IMR-90 (cell line): ENCODE data around the gene GARNL3. TPM values are rescaled to one million over a fixed set of nuclear protein-coding genes. Genes with fewer than 3 reads are reported as not detected.
A peak's percentile ranks its signal among the peaks of the same experiment; 100 is the strongest.

Source experiments
- ATAC-seq: fragments of 200-7000 bp; cut with Tn5 transposase; 2 replicates; pipeline ENCODE4 v1.9.1; 2020; ENCODE audit warnings: low read depth, mild to moderate bottlenecking, moderate library complexity
- BruUV-seq: library from RNA; stranded (reverse); fragments of 400-500 nt; replicated peaks from 2 replicates; lab custom pipeline; 2021; lab: Mats Ljungman, UMichigan
- CTCF ChIA-PET: fragments of 300-600 bp; formaldehyde crosslinking; extraction: SDS; loops from one replicate; lab custom pipeline; 2021; ENCODE audit warnings: antibody characterized with exemption; lab: Yijun Ruan, JAX
- POLR2A ChIA-PET: fragments of 300-600 bp; sonication (Branson Sonifier 250); formaldehyde crosslinking; loops from one replicate; lab custom pipeline; 2022; ENCODE audit warnings: antibody characterized with exemption; ENCODE audit not compliant: unreplicated experiment; lab: Charles Lee
- DNase-seq: peaks from one replicate; pipeline ENCODE4 v3.0.0; 2013
- H2AFZ ChIP-seq: replicated peaks from 2 replicates; pipeline ENCODE3; 2013; ENCODE audit warnings: low read length, mild to moderate bottlenecking; ENCODE audit not compliant: poor library complexity
- H2AK5ac ChIP-seq: 2 replicates; pipeline ENCODE4 v1.6.1; 2013; ENCODE audit warnings: low read depth, low read length, inconsistent platforms
- H2AK9ac ChIP-seq: replicated peaks from 2 replicates; pipeline ENCODE3; 2013; ENCODE audit warnings: mild to moderate bottlenecking, low read depth, low read length, moderate library complexity; ENCODE audit not compliant: poor library complexity
- H2BK120ac ChIP-seq: 2 replicates; pipeline ENCODE4 v1.6.1; 2013; ENCODE audit warnings: low read depth, low read length, inconsistent platforms
- H2BK15ac ChIP-seq: 3 replicates; pipeline ENCODE4 v1.6.1; 2013; ENCODE audit warnings: low read depth, low read length, inconsistent platforms
- H2BK20ac ChIP-seq: 2 replicates; pipeline ENCODE4 v1.6.1; 2013; ENCODE audit warnings: low read depth, mild to moderate bottlenecking, inconsistent platforms, low read length, moderate library complexity
- H2BK5ac ChIP-seq: 2 replicates; pipeline ENCODE4 v1.6.1; 2013; ENCODE audit warnings: mild to moderate bottlenecking, low read depth, low read length, inconsistent platforms; ENCODE audit not compliant: poor library complexity, severe bottlenecking
- H3K14ac ChIP-seq: replicated peaks from 2 replicates; pipeline ENCODE4 v1.6.1; 2013; ENCODE audit warnings: low read depth, low read length, inconsistent platforms
- H3K18ac ChIP-seq: 2 replicates; pipeline ENCODE4 v1.6.1; 2013; ENCODE audit warnings: low read depth, low read length, control low read depth
- H3K23ac ChIP-seq: 2 replicates; pipeline ENCODE4 v1.6.1; 2013; ENCODE audit warnings: low read depth, low read length, inconsistent platforms
- H3K27ac ChIP-seq: 2 replicates; pipeline ENCODE4 v1.5.1; 2013; ENCODE audit warnings: mild to moderate bottlenecking, control low read depth, low read length; ENCODE audit not compliant: insufficient read depth
- H3K27me3 ChIP-seq: 2 replicates; pipeline ENCODE4 v1.6.1; 2013; ENCODE audit warnings: low read length; ENCODE audit not compliant: control insufficient read depth, insufficient read depth
- H3K36me3 ChIP-seq: 2 replicates; pipeline ENCODE4 v1.6.1; 2013; ENCODE audit warnings: low read length, mixed read lengths; ENCODE audit not compliant: control insufficient read depth, insufficient read depth
- H3K4ac ChIP-seq: 2 replicates; pipeline ENCODE4 v1.6.1; 2013; ENCODE audit warnings: low read depth, low read length, inconsistent platforms
- H3K4me1 ChIP-seq: 2 replicates; pipeline ENCODE4 v1.6.1; 2013; ENCODE audit warnings: low read length, mixed read lengths; ENCODE audit not compliant: control insufficient read depth, insufficient read depth
- H3K4me2 ChIP-seq: 2 replicates; pipeline ENCODE4 v1.6.1; 2013; ENCODE audit warnings: low read depth, mild to moderate bottlenecking, control low read depth, low read length, moderate library complexity
- H3K4me3 ChIP-seq: 2 replicates; pipeline ENCODE4 v1.5.1; 2013; ENCODE audit warnings: low read depth, mild to moderate bottlenecking, control low read depth, low read length, moderate library complexity; ENCODE audit not compliant: insufficient read depth
- H3K56ac ChIP-seq: 2 replicates; pipeline ENCODE4 v1.6.1; 2013; ENCODE audit warnings: low read length, inconsistent platforms; ENCODE audit not compliant: insufficient read depth; ENCODE audit errors: extremely low read depth
- H3K79me1 ChIP-seq, 2 experiments: 2 replicates each; pipeline ENCODE4 v1.6.1; 2013; ENCODE audit warnings: low read length in 2 of 2, inconsistent platforms in 1 of 2, low read depth in 1 of 2
- H3K9ac ChIP-seq: 2 replicates; pipeline ENCODE4 v1.6.1; 2013; ENCODE audit warnings: low read depth, low read length, control low read depth
- H3K9me1 ChIP-seq: 2 replicates; pipeline ENCODE4 v1.6.1; 2013; ENCODE audit warnings: low read length, inconsistent platforms; ENCODE audit not compliant: insufficient read depth
- H3K9me3 ChIP-seq: 2 replicates; pipeline ENCODE4 v1.6.1; 2013; ENCODE audit warnings: low read length; ENCODE audit not compliant: control insufficient read depth, insufficient read depth
- H4K20me1 ChIP-seq: 2 replicates; pipeline ENCODE4 v1.6.1; 2013; ENCODE audit warnings: low read length, inconsistent platforms; ENCODE audit not compliant: insufficient read depth
- H4K5ac ChIP-seq: 2 replicates; pipeline ENCODE4 v1.6.1; 2013; ENCODE audit warnings: mild to moderate bottlenecking, low read depth, low read length, control low read depth
- H4K8ac ChIP-seq, 2 experiments: 2 replicates each; pipeline ENCODE4 v1.6.1; 2013; ENCODE audit warnings: low read depth in 2 of 2, low read length in 2 of 2, control low read depth in 1 of 2, inconsistent platforms in 1 of 2
- H4K91ac ChIP-seq: 2 replicates; pipeline ENCODE4 v1.6.1; 2013; ENCODE audit warnings: low read depth, low read length, inconsistent platforms; ENCODE audit not compliant: insufficient read depth
- CEBPB ChIP-seq: IDR thresholded peaks from 2 replicates; pipeline ENCODE4 v1.6.1; 2012; ENCODE audit warnings: low read depth, low read length, improper control_type of control experiment
- CHD1 ChIP-seq: IDR thresholded peaks from 2 replicates; pipeline ENCODE4 v1.6.1; 2012; ENCODE audit warnings: low read depth, low read length, improper control_type of control experiment
- CTCF ChIP-seq: conservative IDR thresholded peaks from 2 replicates; pipeline ENCODE4 v1.5.1; 2012; ENCODE audit warnings: mild to moderate bottlenecking, low read depth, low read length, improper control_type of control experiment
- ELK1 ChIP-seq: fragments of 150-350 bp; IDR thresholded peaks from 2 replicates; pipeline ENCODE4 v1.6.1; 2016; ENCODE audit warnings: low read depth, mild to moderate bottlenecking, low read length, moderate library complexity, borderline replicate concordance
- FOS ChIP-seq: fragments of 150-350 bp; IDR thresholded peaks from 2 replicates; pipeline ENCODE4 v1.6.1; 2016; ENCODE audit warnings: low read depth, low read length
- MAFK ChIP-seq: IDR thresholded peaks from 2 replicates; pipeline ENCODE4 v1.6.1; 2012; ENCODE audit warnings: low read depth, low read length, improper control_type of control experiment
- MAZ ChIP-seq: IDR thresholded peaks from 2 replicates; pipeline ENCODE4 v1.6.1; 2012; ENCODE audit warnings: low read depth, mild to moderate bottlenecking, low read length, improper control_type of control experiment, moderate library complexity, borderline replicate concordance
- MXI1 ChIP-seq: IDR thresholded peaks from 2 replicates; pipeline ENCODE4 v1.6.1; 2012; ENCODE audit warnings: low read depth, mild to moderate bottlenecking, low read length, moderate library complexity, borderline replicate concordance
- POLR2A ChIP-seq: IDR thresholded peaks from 2 replicates; pipeline ENCODE4 v1.6.1; 2012; ENCODE audit warnings: mild to moderate bottlenecking, low read depth, low read length
- RAD21 ChIP-seq: IDR thresholded peaks from 2 replicates; pipeline ENCODE4 v1.6.1; 2012; ENCODE audit warnings: low read length, improper control_type of control experiment
- RCOR1 ChIP-seq: IDR thresholded peaks from 2 replicates; pipeline ENCODE4 v1.6.1; 2012; ENCODE audit warnings: mild to moderate bottlenecking, low read length, improper control_type of control experiment; ENCODE audit not compliant: insufficient replicate concordance
- RFX5 ChIP-seq: IDR thresholded peaks from 2 replicates; pipeline ENCODE4 v1.8.0; 2012; ENCODE audit warnings: low read depth, mild to moderate bottlenecking, low read length, moderate library complexity
- SMC3 ChIP-seq: fragments of 150-350 bp; IDR thresholded peaks from 2 replicates; pipeline ENCODE4 v1.6.1; 2016; ENCODE audit warnings: low read depth, mild to moderate bottlenecking, antibody characterized with exemption, low read length, moderate library complexity
- USF2 ChIP-seq: fragments of 150-350 bp; IDR thresholded peaks from 2 replicates; pipeline ENCODE4 v1.6.1; 2017; ENCODE audit warnings: mild to moderate bottlenecking, antibody characterized with exemption, low read length, low read depth
- WGBS, 2 experiments: methylation state at CpG; one replicate each; pipeline versions ENCODE4 v1.1.5 to v1.1.7; 2013; ENCODE audit warnings: missing lambda C conversion rate in 2 of 2; ENCODE audit not compliant: insufficient read length in 1 of 2; ENCODE audit errors: extremely low coverage in 2 of 2; 5-methylcytosine and 5-hydroxymethylcytosine counted together
- dilution Hi-C: fragments of 300-500 bp; cut with HindIII; formaldehyde crosslinking; loops from one replicate; pipeline ENCODE4 v1.14.3; 2018; ENCODE audit warnings: low sequenced_read_pairs; ENCODE audit not compliant: unreplicated experiment
- in situ Hi-C: fragments of 300-500 bp; cut with MboI; formaldehyde crosslinking; loops from 3 replicates; pipeline ENCODE4 v1.14.3; 2019; ENCODE audit warnings: low sequenced_read_pairs, inconsistent platforms, mixed read lengths
- intact Hi-C: fragments of 100-400 bp; cut with micrococcal nuclease; formaldehyde crosslinking; loops from 2 replicates; pipeline ENCODE4 v1.10.0; 2022
- polyA plus RNA-seq, 3 experiments: library from polyadenylated mRNA; depleted of rRNA; stranded (reverse); fragments of >200 nt; gene quantifications; 2 replicates each; pipeline ENCODE4 v1.2.3, GENCODE V29; 2012; ENCODE audit warnings: low replicate concordance in 1 of 3
- total RNA-seq: library from RNA; depleted of rRNA; stranded (reverse); fragments of >200 nt; gene quantifications from 2 replicates; pipeline ENCODE4 v1.2.3, GENCODE V29; 2012

GARNL3 gene
- total and polyA plus RNA-seq, 2 of the 4 experiments (the other 2 are of a cell fraction), result 1.9 to 5.0 TPM

- H4K91ac ChIP-seq, result no peak overlapping the region
- H2AFZ ChIP-seq, result peak overlapping the region; percentile 19
- H3K23ac ChIP-seq, result no peak overlapping the region
- ATAC-seq (no peak), DNase-seq (no peak)
- no peak overlapping the region for H3K4me3 ChIP-seq
- dilution Hi-C loops, result no loop called here
- H3K9me3 ChIP-seq, result no peaks in the 10 kb centered on the region
- ChIA-PET POLR2A (no interaction called here), CTCF (interaction anchor here (0.6 kb wide), 1 partner anchor 30 kb away, joined by 4 read pairs; no protein-coding TSS in a partner anchor)
- no peak overlapping the region for H3K9ac ChIP-seq
- intact Hi-C loops, result no loop called here
- H3K14ac ChIP-seq, result no peak overlapping the region
- no peaks in the 10 kb centered on the region for H4K20me1 ChIP-seq
- no peaks in the 10 kb centered on the region; the same call in 1 of the 2 replicates for H3K27me3 ChIP-seq
- no peak overlapping the region for H3K56ac ChIP-seq
- H3K36me3 ChIP-seq, result no peaks in the 10 kb centered on the region; the same call in 1 of the 2 replicates
- no peak overlapping the region for H3K18ac ChIP-seq
- no peak overlapping the region for H2BK15ac ChIP-seq
- no peak overlapping the region for H3K4me2 ChIP-seq
- H3K4me1 ChIP-seq, result no peaks in the 10 kb centered on the region
- H3K4ac ChIP-seq, result no peak overlapping the region
- no peak overlapping the region for H3K27ac ChIP-seq
- no peak overlapping the region for H2AK9ac ChIP-seq
- WGBS, 2 experiments, result 100% methylated on average over 3 of the region's 3 CpGs; no CpG with 5 or more reads in 1 of the 2 experiments
- no peak overlapping the region for H2BK120ac ChIP-seq
- H2AK5ac ChIP-seq, result no peak overlapping the region
- TF ChIP-seq MXI1, result no peak
- no peak for TF ChIP-seq USF2
- TF ChIP-seq POLR2A, result no peak
- no peak for TF ChIP-seq RCOR1
- no peak for TF ChIP-seq CTCF
- no peak for TF ChIP-seq CEBPB
- TF ChIP-seq RAD21, result no peak
- TF ChIP-seq MAZ, result no peak
- no peak for TF ChIP-seq RFX5
- no peak for TF ChIP-seq CHD1
- no peak for TF ChIP-seq FOS
- TF ChIP-seq SMC3, result no peak
- no peak for TF ChIP-seq ELK1
- TF ChIP-seq MAFK, result no peak
- in situ Hi-C loops, result no loop called here
- H4K5ac ChIP-seq, result no peak overlapping the region
- H3K79me1 ChIP-seq, result no peaks in the 10 kb centered on the region
- no peak overlapping the region for H2BK20ac ChIP-seq
- H2BK5ac ChIP-seq, result no peak overlapping the region
- no peak overlapping the region for H4K8ac ChIP-seq
- no peaks in the 10 kb centered on the region for H3K9me1 ChIP-seq
- BruUV-seq, result no TSS peak
Observed at GRCh38 chr9:127358023-127358535, 93.5 kb downstream of the GARNL3 start.
